Fibroblast of lung (primary cell): ENCODE measurements around the gene UBE3C.

Experiments
- EZH2 ChIP-seq: IDR thresholded peaks from 2 replicates; pipeline ENCODE4 v1.5.1; 2012; ENCODE audit warnings: low read length, control low read depth, mild to moderate bottlenecking; ENCODE audit errors: missing control alignments
- TF ChIP-seq, protein P1 (sequence below), 2 donors: IDR thresholded peaks in 1 of 2; conservative IDR thresholded peaks in 1 of 2; 1 replicate in 1 of 2; 2 replicates in 1 of 2; pipeline ENCODE4 v1.5.1; 2011 to 2012; ENCODE audit warnings: low read length in 2 of 2, control low read depth in 1 of 2, inconsistent platforms in 1 of 2, low read depth in 1 of 2, mild to moderate bottlenecking in 1 of 2

DNA sequence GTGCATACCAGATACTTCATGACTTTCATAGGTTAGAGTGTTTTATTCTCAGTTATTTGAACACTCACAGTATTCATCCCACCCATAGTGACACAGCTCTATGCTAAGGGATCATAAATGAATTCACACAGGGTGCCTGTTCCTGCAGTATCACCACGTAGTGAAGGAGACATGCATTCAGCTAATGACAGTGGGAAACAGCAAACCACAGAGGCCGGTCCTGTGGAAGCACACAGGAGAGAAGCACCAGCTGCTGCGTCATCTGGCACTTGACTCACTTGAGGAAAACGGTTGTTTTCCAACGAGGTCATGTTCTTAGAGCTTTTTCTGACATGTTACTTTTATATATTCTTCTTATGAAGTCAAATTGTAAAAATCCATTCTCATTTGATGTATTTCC is 73.0 kb downstream of the UBE3C start:
- no peak for TF ChIP-seq EZH2
- TF ChIP-seq, protein P1, sequence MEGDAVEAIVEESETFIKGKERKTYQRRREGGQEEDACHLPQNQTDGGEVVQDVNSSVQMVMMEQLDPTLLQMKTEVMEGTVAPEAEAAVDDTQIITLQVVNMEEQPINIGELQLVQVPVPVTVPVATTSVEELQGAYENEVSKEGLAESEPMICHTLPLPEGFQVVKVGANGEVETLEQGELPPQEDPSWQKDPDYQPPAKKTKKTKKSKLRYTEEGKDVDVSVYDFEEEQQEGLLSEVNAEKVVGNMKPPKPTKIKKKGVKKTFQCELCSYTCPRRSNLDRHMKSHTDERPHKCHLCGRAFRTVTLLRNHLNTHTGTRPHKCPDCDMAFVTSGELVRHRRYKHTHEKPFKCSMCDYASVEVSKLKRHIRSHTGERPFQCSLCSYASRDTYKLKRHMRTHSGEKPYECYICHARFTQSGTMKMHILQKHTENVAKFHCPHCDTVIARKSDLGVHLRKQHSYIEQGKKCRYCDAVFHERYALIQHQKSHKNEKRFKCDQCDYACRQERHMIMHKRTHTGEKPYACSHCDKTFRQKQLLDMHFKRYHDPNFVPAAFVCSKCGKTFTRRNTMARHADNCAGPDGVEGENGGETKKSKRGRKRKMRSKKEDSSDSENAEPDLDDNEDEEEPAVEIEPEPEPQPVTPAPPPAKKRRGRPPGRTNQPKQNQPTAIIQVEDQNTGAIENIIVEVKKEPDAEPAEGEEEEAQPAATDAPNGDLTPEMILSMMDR (conservative IDR thresholded peaks at IDR 0.05 in 1 of 2, IDR thresholded peaks at IDR 0.05 in 1 of 2; ENCODE audit: low read depth in 1 of 2, low read length in 2 of 2) = no peak
